Osteocyte (in vitro differentiated cells): ENCODE data around the gene ATP2C2. TPM values are rescaled to one million over a fixed set of nuclear protein-coding genes. Genes with fewer than 3 reads are reported as not detected.
"Not testable (repeated sequence)": the region's sequence is repeated elsewhere in the genome, so short reads cannot be mapped to it uniquely, and the experiment has no call there.

Source experiments
- DNase-seq: peaks from one replicate; pipeline ENCODE4 v3.0.0; 2021; ENCODE audit warnings: mixed read lengths; ENCODE audit not compliant: unreplicated experiment; ENCODE audit errors: extremely low spot score
- H3K27ac Mint-ChIP-seq: one replicate; pipeline ENCODE4 v1.8.0; 2021; ENCODE audit warnings: mild to moderate bottlenecking, mixed read lengths; ENCODE audit not compliant: unreplicated experiment
- H3K27me3 Mint-ChIP-seq: one replicate; pipeline ENCODE4 v1.8.0; 2021; ENCODE audit warnings: mixed read lengths; ENCODE audit not compliant: unreplicated experiment
- H3K36me3 Mint-ChIP-seq: one replicate; pipeline ENCODE4 v1.8.0; 2021; ENCODE audit warnings: mixed read lengths; ENCODE audit not compliant: unreplicated experiment
- H3K4me1 Mint-ChIP-seq: one replicate; pipeline ENCODE4 v1.8.0; 2021; ENCODE audit warnings: mixed read lengths; ENCODE audit not compliant: unreplicated experiment
- H3K4me3 Mint-ChIP-seq: one replicate; pipeline ENCODE4 v1.8.0; 2021; ENCODE audit warnings: mild to moderate bottlenecking, moderate library complexity, mixed read lengths; ENCODE audit not compliant: unreplicated experiment
- H3K9me3 Mint-ChIP-seq: one replicate; pipeline ENCODE4 v1.8.0; 2021; ENCODE audit warnings: mixed read lengths; ENCODE audit not compliant: unreplicated experiment
- CTCF ChIP-seq: fragments of 200-600 bp; sonication (generic); IDR thresholded peaks from 2 replicates; pipeline ENCODE4 v1.5.0; 2021; ENCODE audit warnings: antibody characterized with exemption, mild to moderate bottlenecking, moderate library complexity
- total RNA-seq: library from RNA; stranded (reverse); gene quantifications from 2 replicates; pipeline ENCODE4 v1.2.1, GENCODE V29; 2021

ATP2C2 gene
- total RNA-seq, 1 donor from 2014 or later = not detected

- Mint-ChIP-seq H3K4me1 (no peaks in the 10 kb centered on the region), H3K27ac (no peak overlapping the region), H3K27me3 (peaks cover 23% of the 10 kb centered on the region), H3K4me3 (no peak overlapping the region), H3K9me3 (peaks cover 20% of the 10 kb centered on the region), H3K36me3 (peaks cover 2% of the 10 kb centered on the region)
- no peak for TF ChIP-seq CTCF
- DNase-seq = no peak
These were observed 35.2 kb upstream of the ATP2C2 start for GRCh38 chr16:84332975-84333684.

GRCh38 chr16:84334058-84334457, 34.3 kb upstream of the ATP2C2 start:
- TF ChIP-seq CTCF = no peak
- DNase-seq = no peak
- H3K27me3 Mint-ChIP-seq = peaks cover 27% of the 10 kb centered on the region
- peaks cover 2% of the 10 kb centered on the region for H3K36me3 Mint-ChIP-seq
- H3K27ac Mint-ChIP-seq = no peak overlapping the region
- peaks cover 20% of the 10 kb centered on the region for H3K9me3 Mint-ChIP-seq
- no peaks in the 10 kb centered on the region for H3K4me1 Mint-ChIP-seq
- no peak overlapping the region for H3K4me3 Mint-ChIP-seq

GRCh38 chr16:84334482-84334881, 33.9 kb upstream of the ATP2C2 start:
- DNase-seq = no peak
- peaks cover 20% of the 10 kb centered on the region for H3K9me3 Mint-ChIP-seq
- no peak overlapping the region for H3K4me3 Mint-ChIP-seq
- peaks cover 2% of the 10 kb centered on the region for H3K36me3 Mint-ChIP-seq
- TF ChIP-seq CTCF = no peak
- no peak overlapping the region for H3K27ac Mint-ChIP-seq
- H3K27me3 Mint-ChIP-seq = peaks cover 29% of the 10 kb centered on the region
- no peaks in the 10 kb centered on the region for H3K4me1 Mint-ChIP-seq

- H3K36me3 Mint-ChIP-seq, H3K4me1 Mint-ChIP-seq, H3K4me3 Mint-ChIP-seq, H3K27ac Mint-ChIP-seq, DNase-seq: not testable (repeated sequence)
- Mint-ChIP-seq H3K27me3 (peaks cover 34% of the 10 kb centered on the region), H3K9me3 (peaks cover 20% of the 10 kb centered on the region)
These were observed 31.1 kb upstream of the ATP2C2 start for GRCh38 chr16:84337236-84337635.

GRCh38 chr16:84339311-84339710, 29.0 kb upstream of the ATP2C2 start:
- DNase-seq = no peak
- H3K27ac Mint-ChIP-seq = no peak overlapping the region

More at GRCh38 chr16:84339311-84339710, 29.0 kb upstream of the ATP2C2 start:
- H3K27me3 Mint-ChIP-seq = peaks cover 35% of the 10 kb centered on the region
- TF ChIP-seq CTCF = no peak
- no peaks in the 10 kb centered on the region for H3K4me1 Mint-ChIP-seq
- no peak overlapping the region for H3K4me3 Mint-ChIP-seq
- peaks cover 20% of the 10 kb centered on the region for H3K9me3 Mint-ChIP-seq
- peaks cover 2% of the 10 kb centered on the region for H3K36me3 Mint-ChIP-seq
